Vein endothelial cell (primary cell): ENCODE data around the gene FOXP1. TPM values are rescaled to one million over a fixed set of nuclear protein-coding genes. Genes with fewer than 3 reads are reported as not detected.

Source experiments
- small RNA-seq: library from RNA; depleted of rRNA; stranded (forward); fragments of <200 nt; gene quantifications from one replicate; pipeline ENCODE3, GENCODE V24; 2012
- total RNA-seq: library from RNA; depleted of rRNA; stranded (reverse); fragments of >200 nt; gene quantifications from 2 replicates; pipeline ENCODE4 v1.2.3, GENCODE V29; 2012

FOXP1 gene
- 116 and 142 TPM in 2 replicates for total RNA-seq

DNA sequence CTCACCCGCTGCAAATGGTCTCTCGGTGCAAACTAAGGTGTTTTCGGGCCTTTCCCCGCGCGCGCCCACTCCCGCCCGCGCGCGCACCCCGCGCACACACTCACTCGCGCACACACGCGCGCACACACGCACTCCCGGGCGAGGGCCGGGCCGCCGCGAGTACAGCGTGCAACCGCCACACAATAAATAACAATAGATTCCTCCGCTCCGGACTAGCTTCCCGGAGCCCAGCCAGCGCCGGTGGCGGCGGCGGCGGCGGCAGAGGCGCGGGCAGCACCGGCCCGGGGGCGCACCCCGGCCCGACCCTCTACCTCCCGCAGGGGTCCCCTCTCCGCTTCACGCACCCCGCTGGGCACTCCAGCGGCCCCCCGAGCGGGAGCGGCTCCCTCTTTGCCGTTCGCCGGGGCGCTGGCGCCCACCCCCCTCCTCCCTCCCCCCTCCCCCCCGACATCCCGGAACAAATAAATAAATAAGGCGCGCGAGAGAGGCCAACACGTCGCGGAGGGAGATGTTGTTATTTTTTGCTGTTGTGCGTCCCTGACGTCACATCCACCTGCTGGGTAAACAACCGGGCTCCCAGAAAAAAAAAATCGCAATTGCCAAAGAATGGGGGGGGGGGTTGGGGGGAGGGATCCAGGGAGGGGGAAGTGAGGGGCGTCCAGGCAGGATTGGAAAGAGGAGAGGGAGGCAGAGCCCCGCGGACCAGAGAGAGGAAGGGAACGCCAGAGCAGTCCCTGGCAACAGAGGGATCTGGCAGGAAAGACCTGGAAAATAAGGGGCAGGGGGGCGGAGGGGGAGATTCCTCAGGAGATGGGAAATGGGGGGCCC lies at the start of gene FOXP1:
FOXP1 (minus strand) TSS at position 163 of the 828 bp plus-strand sequence. CDS start 385,347 bp downstream, outside the sequence.

Small RNAs within 50 kb of the gene (small RNA-seq; reads per million reads assigned to genes)
- 0.58 reads per million, percentile 37 among the genes with 10 or more reads in this experiment for gene MIR1284

Other genes starting within 250 kb of the FOXP1 start
- 2.0 and 2.7 TPM in 2 replicates for gene EIF4E3, start 141.7 kb upstream of the FOXP1 start, total RNA-seq
- gene GPR27, start 170.1 kb upstream of the FOXP1 start, total RNA-seq: not detected in 2 replicates
- not detected in 2 replicates for gene PROK2, start 201.4 kb upstream of the FOXP1 start, total RNA-seq